K562 (cell line): Measurements from ENCODE around the gene LBHD2. TPM values are rescaled to one million over a fixed set of nuclear protein-coding genes. Genes with fewer than 3 reads are reported as not detected.

Experiments used
- ATAC-seq: fragments of 200-7000 bp; cut with Tn5 transposase; 3 replicates; pipeline ENCODE4 v1.9.1; 2020; ENCODE audit warnings: moderate library complexity
- BruUV-seq: library from RNA; stranded (reverse); fragments of 400-500 nt; replicated peaks from 2 replicates; lab custom pipeline; 2021; lab: Mats Ljungman, UMichigan
- CTCF ChIA-PET: fragments of 300-600 bp; formaldehyde crosslinking; extraction: SDS; loops from one replicate; lab custom pipeline; 2021; ENCODE audit warnings: low intra/inter-chr PET ratio; lab: Yijun Ruan, JAX
- POLR2A ChIA-PET: fragments of 300-600, 350-650 bp; sonication (Branson Sonifier 250); formaldehyde crosslinking; extraction: SDS; loops from one replicate; lab custom pipeline; 2021; ENCODE audit warnings: antibody characterized with exemption, inconsistent platforms; lab: Yijun Ruan, JAX
- DNase-seq, 4 experiments: peaks; one replicate each; pipeline versions ENCODE4 v3.0.0 to v3.0.0-alpha.2; 2011 to 2018; ENCODE audit warnings: low spot score in 3 of 4, mixed read lengths in 3 of 4; ENCODE audit errors: extremely low read depth in 1 of 4
- FAIRE-seq: peaks from 2 replicates; lab custom pipeline; 2011; peaks lifted over from hg19 to GRCh38; lab: Jason Lieb, UNC
- H2AFZ ChIP-seq: 2 replicates; pipeline ENCODE4 v1.6.0; 2011; ENCODE audit warnings: low read depth, low read length, control low read depth, inconsistent platforms
- H3K27ac ChIP-seq: fragments of 200-600 bp; 3 replicates; pipeline ENCODE4 v1.8.0; 2011; ENCODE audit warnings: low read depth, mild to moderate bottlenecking, control low read depth, inconsistent platforms, low read length, moderate library complexity, mixed read lengths; ENCODE audit errors: extremely low read depth
- H3K27me3 ChIP-seq, 2 experiments: fragments of 300-600 bp in 1 of 2; 2 replicates in 1 of 2; 3 replicates in 1 of 2; pipeline versions ENCODE4 v1.6.0 to v1.8.0; 2011; ENCODE audit warnings: inconsistent platforms in 2 of 2, low read length in 2 of 2, mild to moderate bottlenecking in 1 of 2, mixed read lengths in 1 of 2, moderate library complexity in 1 of 2; ENCODE audit not compliant: control insufficient read depth in 2 of 2, insufficient read depth in 2 of 2
- H3K36me3 ChIP-seq: fragments of 300-600 bp; 3 replicates; pipeline ENCODE4 v1.8.0; 2011; ENCODE audit warnings: mild to moderate bottlenecking, low read length, inconsistent platforms; ENCODE audit not compliant: control insufficient read depth, insufficient read depth
- H3K4me1 ChIP-seq, 2 experiments: fragments of 200-600 bp in 1 of 2; replicated peaks in 1 of 2; 2 replicates in 1 of 2; 3 replicates in 1 of 2; pipeline versions ENCODE4 v1.5.1 to v1.8.0; 2011; ENCODE audit warnings: inconsistent platforms in 2 of 2, low read length in 2 of 2, mild to moderate bottlenecking in 1 of 2, mixed read lengths in 1 of 2, moderate library complexity in 1 of 2; ENCODE audit not compliant: control insufficient read depth in 2 of 2, insufficient read depth in 2 of 2
- H3K4me2 ChIP-seq: 2 replicates; pipeline ENCODE4 v1.6.1; 2011; ENCODE audit warnings: low read length, control low read depth, inconsistent platforms, mixed read lengths; ENCODE audit not compliant: insufficient read depth
- H3K4me3 ChIP-seq: fragments of 200-600 bp; sonication (generic), shearing (Covaris generic); 2 replicates; pipeline ENCODE4 v1.5.1; 2016; ENCODE audit warnings: control low read depth, inconsistent platforms
- H3K79me2 ChIP-seq: fragments of 200-600 bp; 3 replicates; pipeline ENCODE4 v1.8.0; 2011; ENCODE audit warnings: low read length, inconsistent platforms; ENCODE audit not compliant: control insufficient read depth, insufficient read depth
- H3K9ac ChIP-seq, 2 experiments: 2 replicates each; pipeline versions ENCODE4 v1.6.0 to v1.6.1; 2011; ENCODE audit warnings: low read depth in 2 of 2, low read length in 2 of 2, control low read depth in 1 of 2, inconsistent platforms in 1 of 2, mild to moderate bottlenecking in 1 of 2, mixed read lengths in 1 of 2; ENCODE audit not compliant: insufficient read depth in 1 of 2
- H3K9me1 ChIP-seq: one replicate; pipeline ENCODE4 v1.6.0; 2011; ENCODE audit warnings: inconsistent platforms, mild to moderate bottlenecking, low read length, moderate library complexity; ENCODE audit not compliant: control insufficient read depth, insufficient read depth
- H3K9me3 ChIP-seq: replicated peaks from 2 replicates; pipeline ENCODE4 v1.5.1; 2011; ENCODE audit warnings: low read depth, low read length, inconsistent platforms; ENCODE audit not compliant: control insufficient read depth, insufficient read depth
- H4K20me1 ChIP-seq: replicated peaks from 2 replicates; pipeline ENCODE4 v1.6.1; 2011; ENCODE audit warnings: low read length, inconsistent platforms, mixed read lengths; ENCODE audit not compliant: control insufficient read depth, insufficient read depth
- ASH1L ChIP-seq: fragments of 450-650 bp; IDR thresholded peaks from 2 replicates; pipeline ENCODE4 v1.6.1; 2018; ENCODE audit warnings: borderline replicate concordance, mild to moderate bottlenecking, low read depth; ENCODE audit not compliant: partially characterized antibody
- CBX8 ChIP-seq: fragments of 200-600 bp; sonication (generic); IDR thresholded peaks from 2 replicates; pipeline ENCODE4 v1.6.1; 2012; ENCODE audit warnings: borderline replicate concordance, mixed run types, low read depth, mild to moderate bottlenecking, moderate library complexity, mixed read lengths, low read length, control low read depth, inconsistent platforms; ENCODE audit not compliant: poor library complexity, severe bottlenecking; ENCODE audit errors: extremely low read depth
- EP400 ChIP-seq: fragments of 450-650 bp; IDR thresholded peaks from 2 replicates; pipeline ENCODE4 v1.6.1; 2017; ENCODE audit warnings: antibody characterized with exemption, mild to moderate bottlenecking, moderate library complexity
- HNRNPK ChIP-seq: fragments of 200-400 bp; formaldehyde crosslinking; IDR thresholded peaks from one replicate; pipeline ENCODE4 v1.6.1; 2018; ENCODE audit warnings: mild to moderate bottlenecking, low read depth, low read length; ENCODE audit not compliant: poor library complexity, severe bottlenecking
- LCOR ChIP-seq: sonication (generic); formaldehyde crosslinking; IDR thresholded peaks from 2 replicates; pipeline ENCODE4 v1.8.0; 2022; ENCODE audit warnings: mild to moderate bottlenecking, missing genetic modification reagents
- MAFF ChIP-seq: IDR thresholded peaks from 2 replicates; pipeline ENCODE4 v1.6.1; 2012; ENCODE audit warnings: low read length, improper control_type of control experiment
- NFE2L1 ChIP-seq: fragments of 450-650 bp; IDR thresholded peaks from 2 replicates; pipeline ENCODE4 v1.6.1; 2016; ENCODE audit warnings: missing genetic modification characterization, low read depth, mild to moderate bottlenecking, missing compliant biosample characterization, moderate library complexity, borderline replicate concordance
- PHF8 ChIP-seq: fragments of 200-600 bp; sonication (generic); IDR thresholded peaks from 2 replicates; pipeline ENCODE4 v1.6.1; 2012; ENCODE audit warnings: mixed run types, mild to moderate bottlenecking, inconsistent platforms, low read length, moderate library complexity, borderline replicate concordance
- TAF7 ChIP-seq: fragments of 450-650 bp; IDR thresholded peaks from 2 replicates; pipeline ENCODE4 v1.6.1; 2016; ENCODE audit warnings: missing genetic modification characterization, missing compliant biosample characterization
- TARDBP ChIP-seq: fragments of 450-650 bp; IDR thresholded peaks from 2 replicates; pipeline ENCODE4 v1.6.1; 2016
- WGBS: fragments of 100-300 bp; shearing (Covaris generic); methylation state at CpG from one replicate; pipeline ENCODE4 v1.1.6; 2016; ENCODE audit warnings: low coverage, mixed read lengths; ENCODE audit not compliant: insufficient coverage; ENCODE audit errors: missing lambda C conversion rate; 5-methylcytosine and 5-hydroxymethylcytosine counted together
- in situ Hi-C: fragments of 300-500 bp; cut with MboI; formaldehyde crosslinking; loops from 4 replicates; pipeline ENCODE4 v1.15.0; 2018; ENCODE audit warnings: inconsistent platforms, mixed read lengths
- intact Hi-C: fragments of 100-400 bp; cut with micrococcal nuclease; formaldehyde crosslinking; loops from 2 replicates; pipeline ENCODE4 v1.14.2; 2022
- polyA plus RNA-seq, 8 experiments: library from polyadenylated mRNA; depleted of rRNA in 4 of 8; stranded (reverse) in 5 of 8; unstranded in 3 of 8; fragments of >200 nt; fragmentation: Nextera tagmentation in 2 of 8; fragmentation: Illumina TruSeq in 1 of 8; extraction: Ambion mirVana in 2 of 8; extraction: Trizol in 1 of 8; gene quantifications; 2 replicates each; pipeline versions ENCODE4 v1.2.1 to v1.2.3, GENCODE V29; 2011 to 2014; ENCODE audit warnings: inconsistent platforms in 1 of 8, missing spikeins in 1 of 8
- total RNA-seq, 7 experiments: library from RNA; depleted of rRNA in 6 of 7; stranded (reverse); fragments of >200 nt in 6 of 7; fragmentation: Illumina TruSeq in 2 of 7; extraction: Trizol in 2 of 7; gene quantifications; 2 replicates each; pipeline versions ENCODE4 v1.2.1 to v1.2.3, GENCODE V29; 2011 to 2021; ENCODE audit warnings: low replicate concordance in 1 of 7
- TF ChIP-seq, protein P1 (sequence below), 2 experiments: IDR thresholded peaks; 2 replicates each; pipeline ENCODE4 v1.6.1; 2011; ENCODE audit warnings: borderline replicate concordance in 1 of 2, control low read depth in 1 of 2, low read depth in 1 of 2, low read length in 1 of 2, mild to moderate bottlenecking in 1 of 2, mixed read lengths in 1 of 2, moderate library complexity in 1 of 2; ENCODE audit not compliant: insufficient read depth in 1 of 2, insufficient read length in 1 of 2, poor library complexity in 1 of 2, severe bottlenecking in 1 of 2; ENCODE audit errors: extremely low read depth in 1 of 2
- TF ChIP-seq, protein P2 (sequence below): sonication (generic); formaldehyde crosslinking; IDR thresholded peaks from 2 replicates; pipeline ENCODE4 v1.8.0; 2022; ENCODE audit warnings: mild to moderate bottlenecking, missing genetic modification reagents
- TF ChIP-seq, protein P3 (sequence below), 2 experiments: fragments of 150-350 bp in 1 of 2; IDR thresholded peaks; 2 replicates each; pipeline ENCODE4 v1.6.1; 2012 to 2016; ENCODE audit warnings: low read depth in 2 of 2, low read length in 2 of 2, mild to moderate bottlenecking in 1 of 2, moderate library complexity in 1 of 2

LBHD2 gene
- total and polyA plus RNA-seq, 9 of the 15 experiments (the other 6 are each of a cell fraction or from before 2014, with no cell fraction given) = not detected

DNA sequence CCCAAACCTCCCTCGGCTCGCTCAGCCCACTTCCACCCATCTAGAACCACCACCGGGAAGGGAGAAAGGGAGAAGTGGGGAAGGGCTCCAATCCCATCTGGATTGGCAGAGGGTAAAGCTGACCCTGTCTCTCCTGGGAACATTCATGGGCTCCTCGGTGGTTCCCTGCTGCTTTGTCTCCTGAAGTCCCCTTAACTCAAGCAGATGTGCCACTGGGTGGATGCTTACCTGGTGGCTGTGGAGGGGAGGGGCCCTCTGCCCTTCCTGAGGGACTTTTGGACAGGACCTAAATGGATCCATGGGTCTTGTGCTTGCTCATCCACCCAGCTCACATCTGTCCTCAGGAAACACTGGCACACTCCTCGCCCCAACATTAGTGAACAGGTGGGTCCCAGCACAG, 24.5 kb upstream of the LBHD2 start:
- Histone ChIP-seq H3K4me3 (no peak overlapping the region), H3K9me3 (no peaks in the 10 kb centered on the region), H3K79me2 (peaks cover 19% of the 10 kb centered on the region; the same call in 2 of the 3 replicates), H3K4me1 (peaks cover 12 to 23% of the 10 kb centered on the region in 2 experiments; a peak in 4 of 5 replicates), H3K9ac (no peak overlapping the region), H3K4me2 (no peak overlapping the region), H2AFZ (no peak overlapping the region), H3K27ac (no peak overlapping the region), H4K20me1 (no peaks in the 10 kb centered on the region), H3K9me1 (no peaks in the 10 kb centered on the region), H3K36me3 (no peaks in the 10 kb centered on the region), H3K27me3 (peaks cover 0 to 5% of the 10 kb centered on the region in 2 experiments; a peak in 1 of 5 replicates)
- in situ Hi-C loops = no loop called here
- 10% methylated on average over 5 of the region's 5 CpGs for WGBS
- CTCF ChIA-PET = no interaction called here
- ATAC-seq (no peak), FAIRE-seq (no peak), DNase-seq (no peak)
- intact Hi-C loops = no loop called here
- POLR2A ChIA-PET = no interaction called here
- no peak for TF ChIP-seq CBX8
- TF ChIP-seq EP400 = no peak
- TF ChIP-seq PHF8 = no peak
- TF ChIP-seq TARDBP = no peak
- TF ChIP-seq, protein P1, sequence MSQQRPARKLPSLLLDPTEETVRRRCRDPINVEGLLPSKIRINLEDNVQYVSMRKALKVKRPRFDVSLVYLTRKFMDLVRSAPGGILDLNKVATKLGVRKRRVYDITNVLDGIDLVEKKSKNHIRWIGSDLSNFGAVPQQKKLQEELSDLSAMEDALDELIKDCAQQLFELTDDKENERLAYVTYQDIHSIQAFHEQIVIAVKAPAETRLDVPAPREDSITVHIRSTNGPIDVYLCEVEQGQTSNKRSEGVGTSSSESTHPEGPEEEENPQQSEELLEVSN (IDR thresholded peaks at IDR 0.05; ENCODE audit: borderline replicate concordance in 1 of 2, extremely low read depth in 1 of 2, insufficient read depth in 1 of 2, insufficient read length in 1 of 2, low read depth in 1 of 2, low read length in 1 of 2, poor library complexity in 1 of 2, severe bottlenecking in 1 of 2) = no peak
- TF ChIP-seq ASH1L = no peak
- TF ChIP-seq, protein P2, sequence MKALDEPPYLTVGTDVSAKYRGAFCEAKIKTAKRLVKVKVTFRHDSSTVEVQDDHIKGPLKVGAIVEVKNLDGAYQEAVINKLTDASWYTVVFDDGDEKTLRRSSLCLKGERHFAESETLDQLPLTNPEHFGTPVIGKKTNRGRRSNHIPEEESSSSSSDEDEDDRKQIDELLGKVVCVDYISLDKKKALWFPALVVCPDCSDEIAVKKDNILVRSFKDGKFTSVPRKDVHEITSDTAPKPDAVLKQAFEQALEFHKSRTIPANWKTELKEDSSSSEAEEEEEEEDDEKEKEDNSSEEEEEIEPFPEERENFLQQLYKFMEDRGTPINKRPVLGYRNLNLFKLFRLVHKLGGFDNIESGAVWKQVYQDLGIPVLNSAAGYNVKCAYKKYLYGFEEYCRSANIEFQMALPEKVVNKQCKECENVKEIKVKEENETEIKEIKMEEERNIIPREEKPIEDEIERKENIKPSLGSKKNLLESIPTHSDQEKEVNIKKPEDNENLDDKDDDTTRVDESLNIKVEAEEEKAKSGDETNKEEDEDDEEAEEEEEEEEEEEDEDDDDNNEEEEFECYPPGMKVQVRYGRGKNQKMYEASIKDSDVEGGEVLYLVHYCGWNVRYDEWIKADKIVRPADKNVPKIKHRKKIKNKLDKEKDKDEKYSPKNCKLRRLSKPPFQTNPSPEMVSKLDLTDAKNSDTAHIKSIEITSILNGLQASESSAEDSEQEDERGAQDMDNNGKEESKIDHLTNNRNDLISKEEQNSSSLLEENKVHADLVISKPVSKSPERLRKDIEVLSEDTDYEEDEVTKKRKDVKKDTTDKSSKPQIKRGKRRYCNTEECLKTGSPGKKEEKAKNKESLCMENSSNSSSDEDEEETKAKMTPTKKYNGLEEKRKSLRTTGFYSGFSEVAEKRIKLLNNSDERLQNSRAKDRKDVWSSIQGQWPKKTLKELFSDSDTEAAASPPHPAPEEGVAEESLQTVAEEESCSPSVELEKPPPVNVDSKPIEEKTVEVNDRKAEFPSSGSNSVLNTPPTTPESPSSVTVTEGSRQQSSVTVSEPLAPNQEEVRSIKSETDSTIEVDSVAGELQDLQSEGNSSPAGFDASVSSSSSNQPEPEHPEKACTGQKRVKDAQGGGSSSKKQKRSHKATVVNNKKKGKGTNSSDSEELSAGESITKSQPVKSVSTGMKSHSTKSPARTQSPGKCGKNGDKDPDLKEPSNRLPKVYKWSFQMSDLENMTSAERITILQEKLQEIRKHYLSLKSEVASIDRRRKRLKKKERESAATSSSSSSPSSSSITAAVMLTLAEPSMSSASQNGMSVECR = no peak
- no peak for TF ChIP-seq MAFF
- TF ChIP-seq NFE2L1 = no peak
- no peak for TF ChIP-seq HNRNPK
- TF ChIP-seq, protein P3, sequence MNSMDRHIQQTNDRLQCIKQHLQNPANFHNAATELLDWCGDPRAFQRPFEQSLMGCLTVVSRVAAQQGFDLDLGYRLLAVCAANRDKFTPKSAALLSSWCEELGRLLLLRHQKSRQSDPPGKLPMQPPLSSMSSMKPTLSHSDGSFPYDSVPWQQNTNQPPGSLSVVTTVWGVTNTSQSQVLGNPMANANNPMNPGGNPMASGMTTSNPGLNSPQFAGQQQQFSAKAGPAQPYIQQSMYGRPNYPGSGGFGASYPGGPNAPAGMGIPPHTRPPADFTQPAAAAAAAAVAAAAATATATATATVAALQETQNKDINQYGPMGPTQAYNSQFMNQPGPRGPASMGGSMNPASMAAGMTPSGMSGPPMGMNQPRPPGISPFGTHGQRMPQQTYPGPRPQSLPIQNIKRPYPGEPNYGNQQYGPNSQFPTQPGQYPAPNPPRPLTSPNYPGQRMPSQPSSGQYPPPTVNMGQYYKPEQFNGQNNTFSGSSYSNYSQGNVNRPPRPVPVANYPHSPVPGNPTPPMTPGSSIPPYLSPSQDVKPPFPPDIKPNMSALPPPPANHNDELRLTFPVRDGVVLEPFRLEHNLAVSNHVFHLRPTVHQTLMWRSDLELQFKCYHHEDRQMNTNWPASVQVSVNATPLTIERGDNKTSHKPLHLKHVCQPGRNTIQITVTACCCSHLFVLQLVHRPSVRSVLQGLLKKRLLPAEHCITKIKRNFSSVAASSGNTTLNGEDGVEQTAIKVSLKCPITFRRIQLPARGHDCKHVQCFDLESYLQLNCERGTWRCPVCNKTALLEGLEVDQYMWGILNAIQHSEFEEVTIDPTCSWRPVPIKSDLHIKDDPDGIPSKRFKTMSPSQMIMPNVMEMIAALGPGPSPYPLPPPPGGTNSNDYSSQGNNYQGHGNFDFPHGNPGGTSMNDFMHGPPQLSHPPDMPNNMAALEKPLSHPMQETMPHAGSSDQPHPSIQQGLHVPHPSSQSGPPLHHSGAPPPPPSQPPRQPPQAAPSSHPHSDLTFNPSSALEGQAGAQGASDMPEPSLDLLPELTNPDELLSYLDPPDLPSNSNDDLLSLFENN (IDR thresholded peaks at IDR 0.05; ENCODE audit: low read depth in 2 of 2, low read length in 2 of 2) = no peak
- no peak for TF ChIP-seq LCOR (CRISPR knock-in tag)
- TF ChIP-seq TAF7 (tag) = no peak
- no TSS peak for BruUV-seq
